T-helper 17 cell (primary cell): ENCODE data around the gene SIKE1. TPM values are rescaled to one million over a fixed set of nuclear protein-coding genes. Genes with fewer than 3 reads are reported as not detected.
"Not testable (repeated sequence)": the region's sequence is repeated elsewhere in the genome, so short reads cannot be mapped to it uniquely, and the experiment has no call there.

Source experiments
- ATAC-seq: fragments of 150-1000 bp; cut with Tn5 transposase; 2 replicates; pipeline ENCODE4 v1.10.0; 2021; ENCODE audit warnings: mild to moderate bottlenecking, moderate library complexity
- DNase-seq, 3 donors: peaks; one replicate each; pipeline versions ENCODE4 v3.0.0 to v3.0.0-alpha.2; 2020 to 2021
- H3K9me3 ChIP-seq: one replicate; pipeline ENCODE4 v1.7.0; 2013; ENCODE audit warnings: low read length, mild to moderate bottlenecking; ENCODE audit not compliant: control insufficient read depth, poor library complexity, severe bottlenecking
- H3K27ac Mint-ChIP-seq: one replicate; pipeline ENCODE4 v1.8.0; 2022; ENCODE audit warnings: mild to moderate bottlenecking, moderate library complexity, mixed read lengths
- H3K27me3 Mint-ChIP-seq: one replicate; pipeline ENCODE4 v1.8.0; 2022; ENCODE audit warnings: mixed read lengths
- H3K36me3 Mint-ChIP-seq: one replicate; pipeline ENCODE4 v1.8.0; 2022; ENCODE audit warnings: low read depth, mixed read lengths
- H3K4me1 Mint-ChIP-seq: one replicate; pipeline ENCODE4 v1.8.0; 2022; ENCODE audit warnings: mild to moderate bottlenecking, mixed read lengths
- H3K4me3 Mint-ChIP-seq: one replicate; pipeline ENCODE4 v1.8.0; 2022; ENCODE audit warnings: mild to moderate bottlenecking, moderate library complexity, mixed read lengths
- total RNA-seq, 4 donors: library from RNA in 2 of 4; stranded (reverse) in 2 of 4; gene quantifications; one replicate each; pipeline ENCODE4 v1.2.3 and lab custom pipeline; 2022 to 2026

SIKE1 gene
- total RNA-seq (10 to 100 TPM; 41.5 to 50.9 TPM), total RNA-seq (lab: John Stamatoyannopoulos, UW) (59.4 to 77.9 reads per million in 2 donors)

DNA sequence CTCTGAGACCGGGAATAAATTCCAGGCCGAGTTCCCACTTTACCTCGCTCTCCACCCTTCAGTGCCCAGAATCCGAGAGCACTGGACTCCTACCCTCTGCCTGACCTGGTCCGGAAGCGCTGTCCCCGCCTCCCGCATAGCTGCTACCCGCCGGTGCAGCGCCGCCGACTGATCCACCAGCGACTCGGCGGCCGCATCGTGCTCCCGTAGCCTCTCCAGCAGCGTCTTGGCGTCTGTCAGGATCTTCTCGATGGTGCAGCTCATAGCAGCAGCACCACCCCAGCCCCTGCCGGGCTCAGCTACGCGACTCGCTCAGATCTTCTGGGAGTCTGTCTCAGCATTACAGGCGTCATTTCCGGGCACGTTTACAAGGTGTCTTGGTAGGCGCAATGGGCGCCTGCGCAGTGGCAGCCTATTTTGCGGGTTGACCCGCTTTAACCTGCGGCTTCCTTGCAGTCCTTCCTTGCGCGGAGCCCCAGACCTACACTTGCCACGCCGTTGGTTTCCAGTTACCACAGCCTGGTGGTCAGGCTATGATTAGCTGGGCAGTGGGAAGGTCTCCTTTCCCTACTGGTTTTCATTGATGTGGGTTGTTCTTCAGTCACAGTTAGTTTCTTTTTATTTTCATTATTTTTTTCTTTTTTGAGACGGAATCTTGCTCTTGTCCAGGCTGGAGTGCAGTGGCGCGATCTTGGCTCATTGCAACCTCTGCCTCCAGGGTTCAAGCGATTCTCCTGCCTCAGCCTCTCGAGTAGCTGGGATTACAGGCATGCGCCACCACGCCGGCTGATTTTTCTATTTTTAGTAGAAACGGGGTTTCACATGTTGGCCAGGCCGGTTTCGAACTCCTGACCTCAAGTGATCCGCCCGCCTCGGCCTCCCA lies at the start of gene SIKE1:
Gene SIKE1 (minus strand): TSS at position 342 of the 883 bp plus-strand sequence. CDS start 78 bp downstream, at position 264.
- Mint-ChIP-seq H3K27me3 (no peaks in the 10 kb centered on the region), H3K36me3 (peaks cover 3% of the 10 kb centered on the region), H3K4me1 (peaks cover 14% of the 10 kb centered on the region), H3K27ac (peak within 1 kb of the TSS; percentile 100), H3K4me3 (peak within 1 kb of the TSS; percentile 100)
- peak; percentile 87 to 91 (median 90) for DNase-seq
- ATAC-seq: peak; percentile 98
- H3K9me3 ChIP-seq: no peaks in the 10 kb centered on the region

DNA sequence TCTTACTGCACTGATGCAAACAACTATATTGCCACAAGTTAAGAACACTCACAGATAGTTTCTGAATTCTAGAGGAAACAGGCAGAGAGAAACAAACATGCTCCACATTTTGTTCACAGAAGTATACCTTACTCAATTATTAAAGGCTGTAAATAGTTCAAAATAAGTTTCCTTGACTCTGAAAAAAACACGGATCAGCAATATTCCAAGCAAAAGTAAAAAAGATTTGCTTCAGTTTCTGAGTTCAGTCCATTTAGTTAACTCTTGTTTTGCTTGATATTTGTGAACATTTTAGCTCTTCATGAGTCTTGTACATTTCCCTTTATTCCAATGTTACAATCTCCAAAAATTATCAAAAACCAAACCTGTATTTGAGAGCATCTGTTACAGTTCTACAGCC lies 49.6 kb upstream of the SIKE1 start:
- DNase-seq, H3K4me3 Mint-ChIP-seq, H3K27ac Mint-ChIP-seq, H3K4me1 Mint-ChIP-seq, H3K36me3 Mint-ChIP-seq, H3K9me3 ChIP-seq, ATAC-seq: not testable (repeated sequence)
- H3K27me3 Mint-ChIP-seq: peaks cover 12% of the 10 kb centered on the region

DNA sequence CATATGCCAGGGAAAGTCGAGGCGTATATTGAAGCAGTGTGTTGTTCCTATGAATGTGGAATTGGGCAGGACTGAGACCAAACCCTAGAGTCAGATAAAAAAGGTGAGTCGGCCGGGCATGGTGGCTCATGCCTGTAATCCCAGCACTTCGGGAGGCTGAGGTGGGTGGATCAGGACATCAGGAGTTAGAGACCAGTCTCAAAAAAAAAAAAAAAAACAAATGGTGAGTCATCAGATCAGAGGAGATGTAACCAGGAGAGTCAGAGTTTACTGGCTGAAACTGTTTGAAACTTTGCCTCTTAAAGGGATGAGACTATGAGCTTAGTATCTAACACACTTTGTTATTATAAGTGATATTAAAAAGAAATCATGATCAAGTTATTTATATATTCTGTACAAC lies 47.8 kb upstream of the SIKE1 start:
- no peaks in the 10 kb centered on the region for H3K36me3 Mint-ChIP-seq
- no peak overlapping the region for H3K27ac Mint-ChIP-seq
- ATAC-seq (no peak), DNase-seq (no peak)
- H3K27me3 Mint-ChIP-seq: peaks cover 12% of the 10 kb centered on the region
- no peak overlapping the region for H3K4me3 Mint-ChIP-seq
- H3K9me3 ChIP-seq: no peaks in the 10 kb centered on the region
- H3K4me1 Mint-ChIP-seq: no peaks in the 10 kb centered on the region

DNA sequence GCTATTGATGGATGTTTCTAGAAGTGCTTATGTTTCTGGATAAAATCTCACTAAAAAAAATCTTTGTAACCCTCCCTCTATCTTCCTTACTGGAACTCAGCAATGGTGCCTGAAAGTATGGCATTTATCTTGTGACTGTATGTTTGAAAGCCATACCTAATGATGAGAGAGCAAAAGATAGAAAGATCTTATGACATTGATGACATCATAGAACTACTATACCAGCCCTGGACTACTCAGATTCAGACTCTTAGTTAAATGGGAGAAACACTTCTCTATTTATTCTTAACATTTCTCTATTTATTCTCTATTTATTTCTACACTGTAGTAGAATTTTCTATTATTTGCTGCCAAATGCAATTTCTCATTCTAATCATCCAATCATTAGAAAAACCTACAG lies 41.5 kb upstream of the SIKE1 start:
- Mint-ChIP-seq H3K36me3 (no peaks in the 10 kb centered on the region), H3K27ac (no peak overlapping the region), H3K27me3 (peaks cover 11% of the 10 kb centered on the region), H3K4me1 (no peaks in the 10 kb centered on the region), H3K4me3 (no peak overlapping the region)
- DNase-seq: no peak
- no peaks in the 10 kb centered on the region for H3K9me3 ChIP-seq
- ATAC-seq: no peak

DNA sequence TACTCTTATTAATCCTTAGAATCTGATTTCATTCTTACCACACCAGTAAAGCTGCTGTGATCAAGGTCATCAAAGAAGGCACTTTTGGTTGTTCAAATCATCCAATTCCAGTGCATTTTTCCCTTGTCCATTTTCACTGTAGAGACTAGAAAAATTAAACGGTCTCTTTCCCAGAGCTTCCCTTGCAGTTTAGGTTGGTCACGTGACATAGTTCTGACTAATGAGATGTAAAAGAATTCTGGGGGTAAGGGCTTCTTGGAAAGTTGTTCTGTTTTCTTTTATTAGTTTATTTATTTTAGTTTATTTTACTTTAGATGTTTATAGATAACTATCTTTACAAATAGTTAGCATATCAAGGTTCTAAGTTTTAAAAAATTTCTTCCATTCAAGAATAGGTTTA lies 39.9 kb upstream of the SIKE1 start:
- H3K4me3 Mint-ChIP-seq: no peak overlapping the region
- no peak overlapping the region for H3K27ac Mint-ChIP-seq
- peaks cover 12% of the 10 kb centered on the region for H3K27me3 Mint-ChIP-seq
- H3K4me1 Mint-ChIP-seq: no peaks in the 10 kb centered on the region
- DNase-seq (no peak), ATAC-seq (no peak)
- H3K9me3 ChIP-seq: no peaks in the 10 kb centered on the region
- H3K36me3 Mint-ChIP-seq: no peaks in the 10 kb centered on the region

DNA sequence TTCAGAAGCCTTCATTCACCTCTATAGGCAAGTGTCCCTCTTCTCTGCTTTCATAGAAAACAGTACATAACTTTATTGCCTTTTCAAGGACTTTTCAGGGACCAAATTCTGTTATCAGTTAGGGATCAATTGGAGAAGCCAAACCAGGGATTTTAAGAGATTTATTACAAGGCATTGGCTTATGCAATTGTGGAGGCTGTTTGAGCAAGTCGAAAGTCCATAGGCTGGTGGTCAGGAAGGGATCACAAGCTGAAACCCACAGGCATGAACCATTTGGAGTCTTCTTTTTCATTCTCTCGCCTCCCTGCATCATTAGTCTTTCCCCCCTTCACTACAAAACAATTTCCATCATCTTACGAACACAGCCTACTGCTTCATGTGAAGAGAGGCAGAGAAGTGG lies 39.4 kb upstream of the SIKE1 start:
- Mint-ChIP-seq H3K4me1 (no peaks in the 10 kb centered on the region), H3K27me3 (peaks cover 12% of the 10 kb centered on the region), H3K4me3 (no peak overlapping the region), H3K27ac (no peak overlapping the region), H3K36me3 (no peaks in the 10 kb centered on the region)
- H3K9me3 ChIP-seq: no peaks in the 10 kb centered on the region
- no peak for ATAC-seq
- DNase-seq: no peak

DNA sequence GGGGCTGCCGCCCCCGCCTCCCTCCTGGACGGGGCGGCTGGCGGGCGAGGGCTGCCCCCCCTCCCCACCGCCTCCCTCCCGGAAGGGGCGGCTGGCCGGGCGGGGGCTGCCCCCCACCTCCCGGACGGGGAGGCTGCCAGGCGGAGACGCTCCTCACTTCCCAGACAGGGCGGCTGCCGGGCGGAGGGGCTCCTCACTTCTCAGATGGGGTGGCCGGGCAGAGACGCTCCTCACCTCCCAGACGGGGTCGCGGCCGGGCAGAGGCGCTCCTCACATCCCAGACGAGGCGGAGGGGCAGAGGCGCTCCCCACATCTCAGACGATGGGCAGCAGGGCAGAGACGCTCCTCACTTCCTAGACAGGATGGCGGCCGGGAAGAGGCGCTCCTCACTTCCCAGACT lies 24.0 kb upstream of the SIKE1 start:
- ATAC-seq, H3K9me3 ChIP-seq, H3K4me1 Mint-ChIP-seq, H3K4me3 Mint-ChIP-seq, H3K27ac Mint-ChIP-seq, H3K36me3 Mint-ChIP-seq, DNase-seq: not testable (repeated sequence)
- peaks cover 46% of the 10 kb centered on the region for H3K27me3 Mint-ChIP-seq

DNA sequence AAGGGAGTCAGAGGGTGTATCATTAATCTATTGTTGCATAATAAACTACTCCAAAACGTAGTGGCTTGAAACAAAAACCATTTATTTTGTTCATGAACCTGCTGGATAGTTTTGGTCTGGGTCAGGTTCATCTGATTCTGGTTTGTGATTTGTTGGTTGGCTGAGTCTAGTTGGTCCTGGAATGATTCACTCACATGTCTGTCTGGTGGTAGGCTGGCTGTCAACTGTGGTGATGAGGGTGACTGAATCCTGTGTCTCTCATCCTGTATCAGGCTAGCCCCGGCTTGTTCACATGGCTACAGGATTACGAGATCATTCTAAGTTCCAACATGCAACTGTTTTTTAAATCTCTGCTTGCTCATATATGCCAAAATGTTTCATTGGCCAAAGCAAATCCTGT lies 22.5 kb upstream of the SIKE1 start:
- no peaks in the 10 kb centered on the region for H3K4me1 Mint-ChIP-seq
- H3K27me3 Mint-ChIP-seq: peaks cover 40% of the 10 kb centered on the region
- no peak for ATAC-seq
- H3K4me3 Mint-ChIP-seq: no peak overlapping the region
- no peaks in the 10 kb centered on the region for H3K36me3 Mint-ChIP-seq
- no peak for DNase-seq
- no peak overlapping the region for H3K27ac Mint-ChIP-seq
- H3K9me3 ChIP-seq: no peaks in the 10 kb centered on the region

DNA sequence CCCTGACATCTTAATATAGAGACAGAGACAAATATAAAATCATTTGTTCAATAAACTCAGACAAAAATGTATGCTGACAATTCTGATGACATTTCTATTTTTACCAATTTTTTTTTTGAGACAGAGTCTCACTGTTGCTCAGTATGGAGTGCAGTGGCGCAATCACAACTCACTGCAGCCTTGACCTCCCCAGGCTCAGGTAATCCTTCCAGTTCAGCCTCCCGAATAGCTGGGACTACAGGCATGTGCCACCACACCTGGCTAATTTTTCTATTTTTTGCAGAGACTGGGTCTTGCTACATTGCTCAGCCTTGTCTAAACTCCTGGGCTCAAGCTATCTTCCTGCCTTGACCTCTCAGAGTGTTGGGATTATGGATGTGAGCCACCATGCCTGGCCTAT lies 13.6 kb upstream of the SIKE1 start:
- H3K4me3 Mint-ChIP-seq: no peak overlapping the region
- ATAC-seq (no peak), DNase-seq (no peak)
- H3K27me3 Mint-ChIP-seq: peaks cover 40% of the 10 kb centered on the region
- no peaks in the 10 kb centered on the region for H3K9me3 ChIP-seq
- no peaks in the 10 kb centered on the region for H3K4me1 Mint-ChIP-seq
- H3K36me3 Mint-ChIP-seq: peaks cover 6% of the 10 kb centered on the region
- no peak overlapping the region for H3K27ac Mint-ChIP-seq

DNA sequence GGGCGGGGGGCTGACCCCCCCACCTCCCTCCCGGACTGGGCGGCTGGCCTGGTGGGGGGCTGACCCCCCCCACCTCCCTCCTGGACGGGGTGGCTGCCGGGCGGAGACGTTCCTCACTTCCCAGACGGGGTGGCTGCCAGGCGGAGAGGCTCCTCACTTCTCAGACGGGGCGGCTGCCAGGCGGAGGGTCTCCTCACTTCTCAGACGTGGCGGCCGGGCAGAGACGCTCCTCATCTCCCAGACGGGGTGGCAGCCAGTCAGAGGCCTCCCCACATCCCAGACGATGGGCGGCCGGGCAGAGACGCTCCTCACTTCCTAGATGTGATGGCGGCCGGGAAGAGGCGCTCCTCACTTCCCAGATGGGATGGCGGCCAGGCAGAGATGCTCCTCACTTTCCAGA lies 10.1 kb upstream of the SIKE1 start:
- not testable (repeated sequence) for H3K36me3 Mint-ChIP-seq, H3K4me3 Mint-ChIP-seq
- peaks cover 24% of the 10 kb centered on the region for H3K27me3 Mint-ChIP-seq

DNA sequence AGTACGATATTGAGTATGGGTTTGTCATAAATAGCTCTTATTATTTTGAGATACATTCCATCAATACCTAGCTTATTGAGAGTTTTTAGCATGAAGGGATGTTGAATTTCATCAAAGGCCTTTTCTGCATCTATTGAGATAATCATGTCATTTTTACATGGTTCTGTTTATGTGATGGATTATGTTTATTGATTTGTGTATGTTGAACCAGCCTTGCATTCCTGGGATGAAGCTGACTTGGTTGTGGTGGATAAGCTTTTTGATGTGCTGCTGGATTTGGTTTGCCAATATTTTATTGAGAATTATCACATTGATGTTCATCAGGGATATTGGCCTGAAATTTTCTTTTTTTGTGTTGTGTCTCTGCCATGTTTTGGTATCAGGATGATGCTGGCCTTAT lies 6.0 kb upstream of the SIKE1 start:
- not testable (repeated sequence) for H3K4me1 Mint-ChIP-seq, H3K36me3 Mint-ChIP-seq, H3K27ac Mint-ChIP-seq, ATAC-seq, H3K4me3 Mint-ChIP-seq, DNase-seq, H3K27me3 Mint-ChIP-seq, H3K9me3 ChIP-seq

More for the DNA sequence above, 10.1 kb upstream of the SIKE1 start:
- H3K4me1 Mint-ChIP-seq, ATAC-seq, DNase-seq, H3K27ac Mint-ChIP-seq, H3K9me3 ChIP-seq: not testable (repeated sequence)

DNA sequence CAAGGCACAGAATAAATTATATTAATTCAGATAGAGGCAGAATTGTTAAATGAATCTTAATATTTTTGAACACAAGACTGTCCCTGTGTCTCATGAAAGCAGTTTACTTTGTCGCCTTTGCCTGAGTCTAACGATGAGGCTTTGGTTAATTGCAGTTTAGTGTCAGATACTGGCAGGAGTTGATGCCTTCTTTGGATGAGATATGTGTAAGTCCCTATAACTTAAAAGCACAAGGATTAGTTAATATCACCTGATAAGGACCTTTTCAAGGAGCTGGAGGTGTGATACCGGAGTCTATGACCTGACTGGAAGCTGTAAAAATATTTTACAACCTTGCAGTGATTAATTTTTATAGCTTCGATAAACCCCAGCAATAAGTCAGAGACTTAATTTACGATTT lies 2.0 kb upstream of the SIKE1 start:
- no peak overlapping the region for H3K27ac Mint-ChIP-seq
- ATAC-seq (no peak), DNase-seq (no peak)
- H3K36me3 Mint-ChIP-seq: peaks cover 3% of the 10 kb centered on the region
- peaks cover 14% of the 10 kb centered on the region for H3K4me1 Mint-ChIP-seq
- no peaks in the 10 kb centered on the region for H3K27me3 Mint-ChIP-seq
- no peak overlapping the region for H3K4me3 Mint-ChIP-seq
- H3K9me3 ChIP-seq: peaks cover under 1% of the 10 kb centered on the region

DNA sequence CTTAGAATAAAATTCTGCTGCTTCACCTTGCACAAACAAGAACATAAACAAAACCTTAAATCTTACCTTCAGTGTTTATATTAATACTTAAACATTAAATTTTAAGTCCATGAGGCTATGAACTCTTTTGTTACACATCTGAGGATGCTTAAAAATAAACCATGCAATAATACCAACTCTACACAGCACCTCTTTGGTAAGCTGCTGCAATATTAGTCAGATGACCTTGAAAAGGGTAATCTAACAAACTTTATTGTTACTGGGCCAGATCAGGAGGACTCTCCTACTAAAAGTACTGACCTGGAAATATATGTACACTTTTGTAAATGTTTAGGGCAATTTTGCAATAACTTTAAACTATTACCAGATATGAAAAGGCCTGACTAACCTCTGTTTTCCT lies 763 bp downstream of the SIKE1 start:
- H3K4me3 Mint-ChIP-seq: peak overlapping the region; percentile 100
- no peaks in the 10 kb centered on the region for H3K9me3 ChIP-seq
- no peak for DNase-seq
- H3K27ac Mint-ChIP-seq: peak overlapping the region; percentile 100
- H3K27me3 Mint-ChIP-seq: no peaks in the 10 kb centered on the region
- H3K36me3 Mint-ChIP-seq: peaks cover 3% of the 10 kb centered on the region
- peaks cover 14% of the 10 kb centered on the region for H3K4me1 Mint-ChIP-seq
- ATAC-seq: no peak

DNA sequence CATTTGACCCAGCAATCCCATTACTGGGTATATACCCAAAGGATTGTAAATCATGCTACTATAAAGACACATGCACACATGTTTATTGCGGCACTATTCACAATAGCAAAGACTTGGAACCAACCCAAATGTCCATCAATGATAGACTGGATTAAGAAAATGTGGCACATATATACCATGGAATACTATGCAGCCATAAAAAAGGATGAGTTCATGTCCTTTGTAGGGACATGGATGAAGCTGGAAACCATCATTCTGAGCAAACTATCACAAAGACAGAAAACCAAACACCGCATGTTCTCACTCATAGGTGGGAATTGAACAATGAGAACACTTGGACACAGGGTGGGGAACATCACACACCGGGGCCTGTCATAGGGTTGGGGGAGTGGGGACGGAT lies 3.8 kb downstream of the SIKE1 start:
- not testable (repeated sequence) for DNase-seq, H3K4me3 Mint-ChIP-seq, H3K9me3 ChIP-seq, ATAC-seq, H3K27ac Mint-ChIP-seq, H3K27me3 Mint-ChIP-seq, H3K36me3 Mint-ChIP-seq
- H3K4me1 Mint-ChIP-seq: peaks cover 14% of the 10 kb centered on the region
